HepG2 (cell line): Measurements from ENCODE around the gene FAM111A. TPM values are rescaled to one million over a fixed set of nuclear protein-coding genes. Genes with fewer than 3 reads are reported as not detected.
A peak's percentile ranks its signal among the peaks of the same experiment; 100 is the strongest.

Experiments
- CBX2 ChIP-seq, 2 experiments: fragments of 200-600 bp in 1 of 2; sonication (generic); formaldehyde crosslinking in 1 of 2; IDR thresholded peaks; 2 replicates each; pipeline versions ENCODE4 v1.7.0 to v1.8.1; 2018 to 2022; ENCODE audit warnings: low read depth in 2 of 2, low read length in 1 of 2, mild to moderate bottlenecking in 1 of 2, missing genetic modification reagents in 1 of 2
- FOSL2 ChIP-seq: sonication (generic); formaldehyde crosslinking; IDR thresholded peaks from 2 replicates; pipeline ENCODE4 v1.4.0; 2020; ENCODE audit warnings: missing genetic modification reagents
- GABPB1 ChIP-seq: IDR thresholded peaks from 2 replicates; pipeline ENCODE4 v1.6.1; 2016; ENCODE audit warnings: mild to moderate bottlenecking, missing genetic modification reagents, moderate library complexity, missing compliant biosample characterization
- HIVEP1 ChIP-seq: sonication (generic); formaldehyde crosslinking; IDR thresholded peaks from 2 replicates; pipeline ENCODE4 v1.4.0; 2020; ENCODE audit warnings: mild to moderate bottlenecking, missing genetic modification reagents
- HNRNPLL ChIP-seq: fragments of 200-400 bp; formaldehyde crosslinking; IDR thresholded peaks from 2 replicates; pipeline ENCODE4 v1.6.1; 2017; ENCODE audit warnings: mild to moderate bottlenecking, low read depth, low read length; ENCODE audit not compliant: poor library complexity, severe bottlenecking
- KDM2A ChIP-seq: sonication (generic); formaldehyde crosslinking; IDR thresholded peaks from 2 replicates; pipeline ENCODE4 v1.4.0; 2020; ENCODE audit warnings: low read depth, missing genetic modification reagents, borderline replicate concordance
- KMT2A ChIP-seq: sonication (generic); formaldehyde crosslinking; IDR thresholded peaks from 2 replicates; pipeline ENCODE4 v1.4.0; 2020; ENCODE audit warnings: missing genetic modification reagents
- NR2F1 ChIP-seq, 2 experiments: fragments of 450-650 bp in 1 of 2; formaldehyde crosslinking in 1 of 2; IDR thresholded peaks; 2 replicates each; pipeline versions ENCODE4 v1.5.0 to v1.6.1; 2016 to 2020; ENCODE audit warnings: mild to moderate bottlenecking in 1 of 2, missing compliant biosample characterization in 1 of 2, missing genetic modification reagents in 1 of 2, moderate library complexity in 1 of 2
- SOX6 ChIP-seq, 2 experiments: fragments of 450-650 bp in 1 of 2; sonication (generic) in 1 of 2; formaldehyde crosslinking in 1 of 2; IDR thresholded peaks; 2 replicates each; pipeline versions ENCODE4 v1.4.0 to v1.6.1; 2017 to 2020; ENCODE audit warnings: antibody characterized with exemption in 1 of 2, mild to moderate bottlenecking in 1 of 2, missing genetic modification reagents in 1 of 2
- TOPORS ChIP-seq: sonication (generic); formaldehyde crosslinking; IDR thresholded peaks from 2 replicates; pipeline ENCODE4 v1.8.0; 2023; ENCODE audit warnings: mild to moderate bottlenecking, missing genetic modification reagents
- ZNF101 ChIP-seq: sonication (generic); formaldehyde crosslinking; IDR thresholded peaks from 2 replicates; pipeline ENCODE4 v1.4.0; 2020; ENCODE audit warnings: mild to moderate bottlenecking, low read depth, missing genetic modification reagents, borderline replicate concordance
- ZNF33B ChIP-seq: sonication (generic); formaldehyde crosslinking; IDR thresholded peaks from 2 replicates; pipeline ENCODE4 v1.5.1; 2020; ENCODE audit warnings: mild to moderate bottlenecking, missing genetic modification reagents
- ZNF550 ChIP-seq: sonication (generic); formaldehyde crosslinking; IDR thresholded peaks from 2 replicates; pipeline ENCODE4 v1.4.0; 2020; ENCODE audit warnings: mild to moderate bottlenecking, missing genetic modification reagents, borderline replicate concordance
- ZNF687 ChIP-seq: sonication (generic); formaldehyde crosslinking; IDR thresholded peaks from 2 replicates; pipeline ENCODE4 v1.5.1; 2020; ENCODE audit warnings: mild to moderate bottlenecking, missing genetic modification reagents, moderate library complexity
- ZNF800 ChIP-seq: sonication (generic); formaldehyde crosslinking; IDR thresholded peaks from 2 replicates; pipeline ENCODE4 v1.4.0; 2020; ENCODE audit warnings: missing genetic modification reagents
- ZNF883 ChIP-seq: sonication (generic); formaldehyde crosslinking; IDR thresholded peaks from 2 replicates; pipeline ENCODE4 v1.5.1; 2020; ENCODE audit warnings: mild to moderate bottlenecking, missing genetic modification reagents; ENCODE audit errors: not compliant biosample characterization
- ZUFSP ChIP-seq: sonication (generic); formaldehyde crosslinking; IDR thresholded peaks from 2 replicates; pipeline ENCODE4 v1.9.0; 2021; ENCODE audit warnings: missing genetic modification reagents, mild to moderate bottlenecking, borderline replicate concordance
- polyA plus RNA-seq, 8 experiments: library from polyadenylated mRNA; depleted of rRNA in 3 of 8; stranded (reverse) in 7 of 8; unstranded in 1 of 8; fragments of >200 nt; fragmentation: Illumina TruSeq in 4 of 8; extraction: Trizol in 4 of 8; gene quantifications; 2 replicates each; pipeline versions ENCODE4 v1.2.1 to v1.2.3, GENCODE V29; 2011 to 2016; ENCODE audit warnings: low read depth in 4 of 8, missing spikeins in 1 of 8, mixed read lengths in 1 of 8; ENCODE audit not compliant: insufficient read depth in 1 of 8
- total RNA-seq, 5 experiments: library from RNA; depleted of rRNA; stranded (reverse); fragments of >200 nt; fragmentation: Illumina TruSeq; extraction: Trizol; gene quantifications; 2 replicates each; pipeline ENCODE4 v1.2.3, GENCODE V29; 2016; ENCODE audit warnings: low read depth in 1 of 5

The FAM111A gene
- total and polyA plus RNA-seq, 2 of the 13 experiments (the other 11 are each of a cell fraction or from before 2014, with no cell fraction given), result 3.2 to 13.5 TPM

- TF ChIP-seq ZNF687 (CRISPR knock-in tag), result peak; percentile 52
- 0 out of 2 replicates have a peak, but pooled peaks have one; percentile 4 for TF ChIP-seq KMT2A
- no peak for TF ChIP-seq ZUFSP (CRISPR knock-in tag)
- no peak for TF ChIP-seq GABPB1 (CRISPR knock-in tag)
- TF ChIP-seq CBX2 (IDR thresholded peaks at IDR 0.05; ENCODE audit: low read depth, low read length), result no peak
- no peak for TF ChIP-seq CBX2 (CRISPR knock-in tag; IDR thresholded peaks at IDR 0.05; ENCODE audit: low read depth)
- no peak for TF ChIP-seq KDM2A (CRISPR knock-in tag)
- TF ChIP-seq TOPORS, result 0 out of 2 replicates have a peak, but pooled peaks have one; percentile 8
- no peak for TF ChIP-seq SOX6 (IDR thresholded peaks at IDR 0.05)
- 0 out of 2 replicates have a peak, but pooled peaks have one; percentile 12 for TF ChIP-seq SOX6 (CRISPR knock-in tag; IDR thresholded peaks at IDR 0.05)
- peak; percentile 42; the same call in 1 of the 2 replicates for TF ChIP-seq ZNF800
- no peak for TF ChIP-seq ZNF101 (CRISPR knock-in tag)
- no peak for TF ChIP-seq NR2F1 (CRISPR knock-in tag; IDR thresholded peaks at IDR 0.05)
- TF ChIP-seq ZNF550 (CRISPR knock-in tag), result no peak
- TF ChIP-seq ZNF33B (CRISPR knock-in tag), result peak; percentile 52; the same call in 1 of the 2 replicates
- TF ChIP-seq HNRNPLL, result peak; percentile 57
- peak; percentile 40 for TF ChIP-seq ZNF883 (CRISPR knock-in tag)
- TF ChIP-seq FOSL2 (CRISPR knock-in tag), result no peak
- peak; percentile 46; the same call in 1 of the 2 replicates for TF ChIP-seq HIVEP1 (CRISPR knock-in tag)
These were observed 30.7 kb downstream of the FAM111A start (continued) for GRCh38 chr11:59173080-59173963.
